Lower lobe of right lung (tissue), 2 donors: ENCODE measurements around the gene DCHS2. TPM values are rescaled to one million over a fixed set of nuclear protein-coding genes. Genes with fewer than 3 reads are reported as not detected.

Source experiments
- ATAC-seq, 2 donors: fragments of 200-7000 bp; cut with Tn5 transposase; one replicate each; pipeline ENCODE4 v1.9.1; 2020 to 2022; ENCODE audit warnings: mild to moderate bottlenecking in 2 of 2, moderate library complexity in 2 of 2
- DNase-seq: peaks from one replicate; pipeline ENCODE4 v3.0.0-alpha.2; 2020
- H3K27ac ChIP-seq: fragments of 200-600 bp; one replicate; pipeline ENCODE4 v1.8.0; 2022
- H3K27me3 ChIP-seq: fragments of 200-600 bp; one replicate; pipeline ENCODE4 v1.8.0; 2022; ENCODE audit warnings: low read depth
- H3K36me3 ChIP-seq: fragments of 200-600 bp; one replicate; pipeline ENCODE4 v1.8.0; 2022; ENCODE audit warnings: mild to moderate bottlenecking
- H3K4me1 ChIP-seq: fragments of 200-600 bp; one replicate; pipeline ENCODE4 v1.8.0; 2022
- H3K4me3 ChIP-seq: fragments of 200-600 bp; one replicate; pipeline ENCODE4 v1.8.0; 2022; ENCODE audit warnings: mild to moderate bottlenecking
- H3K9me3 ChIP-seq: fragments of 200-600 bp; one replicate; pipeline ENCODE4 v1.8.0; 2022
- CTCF ChIP-seq: fragments of 200-600 bp; IDR thresholded peaks from one replicate; pipeline ENCODE4 v1.8.0; 2022; ENCODE audit warnings: antibody characterized with exemption, mild to moderate bottlenecking
- intact Hi-C: fragments of 100-400 bp; cut with DNase I; formaldehyde crosslinking; loops from one replicate; pipeline ENCODE4 v1.11.0; 2022
- total RNA-seq: library from RNA; stranded (reverse); fragmentation: NEBNext Ultra II Directional; extraction: Animal tissue kit (Norgen Biotek cat#: 25700); gene quantifications from one replicate; pipeline ENCODE4 v1.2.1, GENCODE V29; 2021
- donor health status: DM: no; HTN: yes; CAD: no; lungs with severe emphysema.

DCHS2 gene
- total RNA-seq, 1 donor from 2014 or later: 0.53 TPM

- DNase-seq: no peak
- no peak for ATAC-seq
- TF ChIP-seq CTCF: no peak
- H3K36me3 ChIP-seq: no peaks in the 10 kb centered on the region
- intact Hi-C loops: no loop called here
- no peak overlapping the region for H3K4me3 ChIP-seq
- H3K4me1 ChIP-seq: no peaks in the 10 kb centered on the region
- H3K27me3 ChIP-seq: no peaks in the 10 kb centered on the region
- H3K9me3 ChIP-seq: no peaks in the 10 kb centered on the region
- no peak overlapping the region for H3K27ac ChIP-seq
Observed at GRCh38 chr4:154319736-154320135, 171.9 kb downstream of the DCHS2 start.

- intact Hi-C loops: no loop called here
- DNase-seq: no peak
- no peak overlapping the region for H3K27ac ChIP-seq
Observed at GRCh38 chr4:154317201-154317999, 174.2 kb downstream of the DCHS2 start.

GRCh38 chr4:154315741-154316140, 175.9 kb downstream of the DCHS2 start:
- Histone ChIP-seq H3K4me3 (no peak overlapping the region), H3K9me3 (no peaks in the 10 kb centered on the region), H3K36me3 (no peaks in the 10 kb centered on the region), H3K27ac (no peak overlapping the region), H3K4me1 (no peaks in the 10 kb centered on the region), H3K27me3 (no peaks in the 10 kb centered on the region)
- intact Hi-C loops: no loop called here
- no peak for TF ChIP-seq CTCF
- DNase-seq (no peak), ATAC-seq (no peak)

More at GRCh38 chr4:154317201-154317999, 174.2 kb downstream of the DCHS2 start:
- TF ChIP-seq CTCF: no peak
- Histone ChIP-seq H3K36me3 (no peaks in the 10 kb centered on the region), H3K27me3 (no peaks in the 10 kb centered on the region), H3K4me3 (no peak overlapping the region), H3K4me1 (no peaks in the 10 kb centered on the region), H3K9me3 (no peaks in the 10 kb centered on the region)
- no peak for ATAC-seq

GRCh38 chr4:154314248-154314647, 177.4 kb downstream of the DCHS2 start:
- Histone ChIP-seq H3K27ac (no peak overlapping the region), H3K36me3 (no peaks in the 10 kb centered on the region), H3K4me1 (no peaks in the 10 kb centered on the region), H3K9me3 (no peaks in the 10 kb centered on the region), H3K4me3 (no peak overlapping the region), H3K27me3 (no peaks in the 10 kb centered on the region)
- intact Hi-C loops: no loop called here
- DNase-seq: no peak
- peak in 1 of 2 donors; percentile 35 for ATAC-seq
- peak; percentile 26 for TF ChIP-seq CTCF

GRCh38 chr4:154313004-154313585, 178.5 kb downstream of the DCHS2 start:
- Histone ChIP-seq H3K27ac (no peak overlapping the region), H3K27me3 (no peaks in the 10 kb centered on the region), H3K4me3 (no peak overlapping the region), H3K9me3 (no peaks in the 10 kb centered on the region), H3K36me3 (no peaks in the 10 kb centered on the region), H3K4me1 (no peaks in the 10 kb centered on the region)
- intact Hi-C loops: no loop called here
- ATAC-seq: no peak
- DNase-seq: no peak
- TF ChIP-seq CTCF: no peak
